ENCODE data around the gene RSAD1. TPM values are rescaled to one million over a fixed set of nuclear protein-coding genes. Genes with fewer than 3 reads are reported as not detected.
A peak's percentile ranks its signal among the peaks of the same experiment; 100 is the strongest.
"Not testable (repeated sequence)": the region's sequence is repeated elsewhere in the genome, so short reads cannot be mapped to it uniquely, and the experiment has no call there.

RSAD1 gene
- total RNA-seq, 2 experiments from 2014 or later = 24.5 to 28.4 TPM

DNA sequence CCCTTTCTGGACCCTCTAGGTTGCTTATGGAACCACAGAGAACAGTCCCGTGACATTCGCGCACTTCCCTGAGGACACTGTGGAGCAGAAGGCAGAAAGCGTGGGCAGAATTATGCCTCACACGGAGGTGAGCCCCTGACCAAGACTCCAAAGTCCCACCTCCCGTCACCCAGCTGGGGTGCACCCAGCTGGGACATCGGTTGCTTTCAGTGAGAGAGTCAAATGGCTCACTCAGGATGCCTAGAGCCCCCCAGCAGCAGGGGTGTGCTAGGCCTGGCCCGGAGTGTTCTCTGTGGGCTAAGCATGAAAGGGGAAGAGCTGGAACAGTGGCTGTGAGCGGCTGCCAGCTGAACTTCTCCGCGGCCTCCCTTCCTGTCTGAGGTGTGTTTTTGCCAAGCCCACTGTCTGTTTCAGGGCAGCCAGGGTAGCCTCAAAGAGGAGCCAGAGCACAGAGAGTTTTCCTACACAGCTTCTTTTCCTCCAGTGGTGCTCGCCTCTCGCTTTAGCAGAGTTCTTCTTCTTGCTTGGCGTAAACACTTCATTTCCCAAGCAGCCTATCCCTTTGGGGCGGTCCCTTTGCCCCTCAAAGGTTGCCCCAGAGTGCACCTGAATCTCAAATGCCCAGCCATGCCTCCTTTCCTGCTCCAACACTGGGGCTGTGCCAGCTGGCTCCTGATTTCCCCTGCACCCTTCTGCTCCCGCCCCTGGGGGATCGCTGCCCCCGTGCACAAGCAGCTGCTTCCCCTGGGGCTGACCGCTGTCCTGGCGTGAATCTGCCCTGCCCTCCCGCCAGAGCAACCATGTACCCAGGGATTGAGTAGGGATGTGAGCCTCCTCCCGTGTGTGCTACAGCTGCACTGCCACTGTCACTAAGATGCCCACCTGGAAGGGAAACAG is 7.4 kb upstream of the RSAD1 start:
- ChIA-PET POLR2A (interaction anchor here (1.4 kb wide), 1 partner anchor 50 kb away, joined by 3 read pairs; no protein-coding TSS in a partner anchor), CTCF (interaction anchor here (1.0 to 2.9 kb wide), 2 partner anchors 74 to 109 kb away, joined by 3 to 9 read pairs; partner anchors contain the start of gene LRRC59)
- no peak overlapping the region for H3K4me3 Mint-ChIP-seq
- H3K9me3 Mint-ChIP-seq = no peaks in the 10 kb centered on the region
- no peak for DNase-seq
- peaks cover 21% of the 10 kb centered on the region for H3K27me3 Mint-ChIP-seq
- no peak overlapping the region for H3K27ac Mint-ChIP-seq
- H3K36me3 Mint-ChIP-seq (ENCODE audit: low read depth) = no peaks in the 10 kb centered on the region
- peaks cover 19% of the 10 kb centered on the region for H3K4me1 Mint-ChIP-seq

DNA sequence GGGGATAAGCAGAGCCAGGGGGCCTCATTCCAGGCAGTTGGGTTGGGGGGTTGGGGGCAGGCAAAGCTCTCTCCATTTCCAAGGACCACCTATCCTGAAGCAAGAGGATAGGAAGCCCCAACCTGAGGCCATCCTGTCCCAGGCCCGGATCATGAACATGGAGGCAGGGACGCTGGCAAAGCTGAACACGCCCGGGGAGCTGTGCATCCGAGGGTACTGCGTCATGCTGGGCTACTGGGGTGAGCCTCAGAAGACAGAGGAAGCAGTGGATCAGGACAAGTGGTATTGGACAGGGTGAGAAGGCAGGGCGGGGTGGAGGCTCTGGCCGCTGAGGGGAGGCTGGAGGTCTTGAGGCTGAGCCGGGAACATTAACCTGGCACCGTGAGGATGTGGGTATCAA is 6.4 kb upstream of the RSAD1 start:
- H3K4me3 Mint-ChIP-seq = no peak overlapping the region
- peaks cover 9% of the 10 kb centered on the region for H3K4me1 Mint-ChIP-seq
- ChIA-PET POLR2A (no interaction called here), CTCF (interaction anchor here (2.9 kb wide), 1 partner anchor 110 kb away, joined by 9 read pairs; no protein-coding TSS in a partner anchor)
- no peak overlapping the region for H3K27ac Mint-ChIP-seq
- no peaks in the 10 kb centered on the region for H3K9me3 Mint-ChIP-seq
- no peak for DNase-seq
- peaks cover 24% of the 10 kb centered on the region for H3K27me3 Mint-ChIP-seq
- no peaks in the 10 kb centered on the region for H3K36me3 Mint-ChIP-seq (ENCODE audit: low read depth)

DNA sequence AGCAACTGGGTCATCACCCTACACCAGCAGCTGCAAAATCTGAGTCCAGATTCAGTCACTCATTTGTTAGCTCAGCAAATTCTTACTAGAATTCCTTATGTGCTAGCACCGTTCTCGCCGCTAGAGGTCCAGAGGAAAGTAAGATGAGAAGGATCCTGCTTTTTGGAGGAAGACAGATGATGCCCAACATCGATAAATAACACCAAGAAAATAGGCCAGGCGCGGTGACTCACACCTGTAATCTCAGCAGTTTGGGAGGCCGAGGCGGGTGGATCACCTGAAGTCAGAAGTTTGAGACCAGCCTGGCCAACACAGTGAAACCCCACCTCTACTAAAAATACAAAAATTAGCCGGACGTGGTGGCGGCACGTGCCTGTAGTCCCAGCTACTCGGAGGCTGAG is 5.9 kb upstream of the RSAD1 start:
- POLR2A ChIA-PET; DNase-seq; H3K36me3 Mint-ChIP-seq (ENCODE audit: low read depth); H3K27ac Mint-ChIP-seq; H3K9me3 Mint-ChIP-seq; H3K4me3 Mint-ChIP-seq; H3K4me1 Mint-ChIP-seq: not testable (repeated sequence)
- peaks cover 20% of the 10 kb centered on the region for H3K27me3 Mint-ChIP-seq
- CTCF ChIA-PET = interaction anchor here (2.9 kb wide), 1 partner anchor 111 kb away, joined by 9 read pairs; no protein-coding TSS in a partner anchor

DNA sequence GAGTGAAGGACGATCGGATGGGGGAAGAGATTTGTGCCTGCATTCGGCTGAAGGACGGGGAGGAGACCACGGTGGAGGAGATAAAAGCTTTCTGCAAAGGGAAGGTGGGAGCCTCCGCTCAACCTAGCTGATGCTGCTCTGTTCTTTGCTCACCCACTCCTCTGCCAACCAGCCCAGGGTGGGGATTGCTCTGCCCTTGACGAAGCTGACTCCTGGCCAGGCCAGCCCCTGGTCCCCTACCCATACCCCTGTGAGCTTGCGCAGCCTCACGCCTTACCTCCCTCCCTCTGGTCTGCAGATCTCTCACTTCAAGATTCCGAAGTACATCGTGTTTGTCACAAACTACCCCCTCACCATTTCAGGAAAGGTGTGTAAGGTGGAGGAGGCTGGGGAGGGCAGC is 4.8 kb upstream of the RSAD1 start:
- peaks cover 7% of the 10 kb centered on the region for H3K4me1 Mint-ChIP-seq
- no peak overlapping the region for H3K4me3 Mint-ChIP-seq
- no peaks in the 10 kb centered on the region for H3K36me3 Mint-ChIP-seq (ENCODE audit: low read depth)
- ChIA-PET POLR2A (no interaction called here), CTCF (interaction anchor here (0.6 to 2.9 kb wide), 3 partner anchors 77 to 149 kb away, joined by 3 to 9 read pairs (median 4); partner anchors contain the start of gene LRRC59)
- H3K27me3 Mint-ChIP-seq = peaks cover 11% of the 10 kb centered on the region
- DNase-seq = no peak
- no peak overlapping the region for H3K27ac Mint-ChIP-seq
- no peaks in the 10 kb centered on the region for H3K9me3 Mint-ChIP-seq

DNA sequence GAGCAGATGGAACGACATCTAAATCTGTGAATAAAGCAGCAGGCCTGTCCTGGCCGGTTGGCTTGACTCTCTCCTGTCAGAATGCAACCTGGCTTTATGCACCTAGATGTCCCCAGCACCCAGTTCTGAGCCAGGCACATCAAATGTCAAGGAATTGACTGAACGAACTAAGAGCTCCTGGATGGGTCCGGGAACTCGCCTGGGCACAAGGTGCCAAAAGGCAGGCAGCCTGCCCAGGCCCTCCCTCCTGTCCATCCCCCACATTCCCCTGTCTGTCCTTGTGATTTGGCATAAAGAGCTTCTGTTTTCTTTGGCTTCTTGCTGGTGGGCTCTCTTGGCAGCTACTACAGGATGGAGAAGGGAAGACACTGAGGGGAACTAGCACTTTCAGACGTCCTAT is 4.1 kb upstream of the RSAD1 start:
- ChIA-PET CTCF (interaction anchor here (1.8 kb wide), 1 partner anchor 77 kb away, joined by 9 read pairs; the partner anchor contains the start of gene LRRC59), POLR2A (interaction anchor here (1.5 kb wide), 1 partner anchor 102 kb away, joined by 3 read pairs; the partner anchor contains the start of genes EME1 and MRPL27)
- Mint-ChIP-seq H3K4me3 (no peak overlapping the region), H3K4me1 (peaks cover 11% of the 10 kb centered on the region), H3K9me3 (no peaks in the 10 kb centered on the region), H3K27me3 (peaks cover 9% of the 10 kb centered on the region), H3K36me3 (ENCODE audit: low read depth) (no peaks in the 10 kb centered on the region), H3K27ac (no peak overlapping the region)
- no peak for DNase-seq

DNA sequence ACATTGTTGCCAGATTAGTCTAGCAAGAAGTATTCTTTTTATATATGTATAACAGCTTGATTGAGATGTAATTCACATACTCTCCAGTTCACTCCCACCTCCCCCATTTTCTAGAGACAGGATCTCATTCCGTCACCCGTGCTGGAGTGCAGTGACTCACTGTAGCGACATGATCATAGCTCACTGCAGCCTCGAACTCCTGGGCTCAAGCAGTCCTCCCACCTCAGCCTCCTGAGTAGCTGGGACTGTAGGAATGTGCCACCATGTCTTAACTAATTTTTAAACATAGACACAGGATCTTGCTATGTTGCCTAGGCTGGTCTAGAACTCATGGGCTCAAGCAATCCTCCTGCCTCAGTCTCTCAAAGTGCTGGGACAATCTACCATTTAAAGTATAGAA is 3.3 kb upstream of the RSAD1 start:
- peaks cover 20% of the 10 kb centered on the region for H3K4me1 Mint-ChIP-seq
- H3K27ac Mint-ChIP-seq = no peak overlapping the region
- no peaks in the 10 kb centered on the region for H3K36me3 Mint-ChIP-seq (ENCODE audit: low read depth)
- DNase-seq = no peak
- no peak overlapping the region for H3K4me3 Mint-ChIP-seq
- ChIA-PET CTCF (interaction anchor here (1.8 kb wide), 1 partner anchor 78 kb away, joined by 9 read pairs; the partner anchor contains the start of gene LRRC59), POLR2A (interaction anchor here (1.5 kb wide), 1 partner anchor 102 kb away, joined by 3 read pairs; the partner anchor contains the start of genes EME1 and MRPL27)
- H3K9me3 Mint-ChIP-seq = no peaks in the 10 kb centered on the region
- peaks cover 5% of the 10 kb centered on the region for H3K27me3 Mint-ChIP-seq

DNA sequence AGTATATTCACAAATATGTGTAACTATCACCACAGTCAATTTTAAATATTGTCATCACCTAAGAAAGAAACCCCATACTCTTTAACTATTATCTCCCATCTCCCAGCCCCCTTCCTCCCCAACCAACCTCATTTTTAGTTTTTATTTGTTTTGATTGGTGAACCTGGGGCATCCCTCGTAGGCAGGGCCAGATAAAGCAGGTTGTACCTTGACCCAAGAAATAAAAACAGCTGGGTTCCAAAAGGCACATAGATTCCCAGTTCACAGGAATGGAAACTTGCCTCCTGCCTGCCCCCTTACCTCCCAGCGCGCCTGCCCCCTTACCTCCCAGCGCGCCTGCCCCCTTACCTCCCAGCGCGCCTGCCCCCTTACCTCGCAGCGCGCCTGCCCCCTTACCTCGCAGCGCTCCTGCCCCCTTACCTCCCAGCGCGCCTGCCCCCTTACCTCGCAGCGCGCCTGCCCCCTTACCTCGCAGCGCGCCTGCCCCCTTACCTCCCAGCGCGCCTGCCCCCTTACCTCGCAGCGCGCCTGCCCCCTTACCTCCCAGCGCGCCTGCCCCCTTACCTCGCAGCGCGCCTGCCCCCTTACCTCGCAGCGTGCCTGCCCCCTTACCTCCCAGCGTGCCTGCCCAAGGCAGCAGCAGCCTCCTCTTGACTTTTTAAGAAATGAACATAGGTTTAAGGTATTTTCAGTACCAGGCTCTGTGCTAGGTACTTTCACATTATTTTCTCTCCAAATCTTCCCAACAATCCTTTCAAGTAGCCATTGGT is 2.7 kb upstream of the RSAD1 start:
- not testable (repeated sequence) for H3K27me3 Mint-ChIP-seq; H3K9me3 Mint-ChIP-seq; H3K4me3 Mint-ChIP-seq; DNase-seq; H3K27ac Mint-ChIP-seq; H3K36me3 Mint-ChIP-seq (ENCODE audit: low read depth)
- ChIA-PET CTCF (interaction anchor here (0.6 to 1.8 kb wide), 4 partner anchors 79 to 419 kb away, joined by 3 to 9 read pairs (median 3); partner anchors contain the start of gene LRRC59), POLR2A (interaction anchor here (1.0 to 1.5 kb wide), 2 partner anchors 78 to 103 kb away, joined by 3 read pairs; partner anchors contain the start of genes EME1, LRRC59 and MRPL27)
- peaks cover 20% of the 10 kb centered on the region for H3K4me1 Mint-ChIP-seq

DNA sequence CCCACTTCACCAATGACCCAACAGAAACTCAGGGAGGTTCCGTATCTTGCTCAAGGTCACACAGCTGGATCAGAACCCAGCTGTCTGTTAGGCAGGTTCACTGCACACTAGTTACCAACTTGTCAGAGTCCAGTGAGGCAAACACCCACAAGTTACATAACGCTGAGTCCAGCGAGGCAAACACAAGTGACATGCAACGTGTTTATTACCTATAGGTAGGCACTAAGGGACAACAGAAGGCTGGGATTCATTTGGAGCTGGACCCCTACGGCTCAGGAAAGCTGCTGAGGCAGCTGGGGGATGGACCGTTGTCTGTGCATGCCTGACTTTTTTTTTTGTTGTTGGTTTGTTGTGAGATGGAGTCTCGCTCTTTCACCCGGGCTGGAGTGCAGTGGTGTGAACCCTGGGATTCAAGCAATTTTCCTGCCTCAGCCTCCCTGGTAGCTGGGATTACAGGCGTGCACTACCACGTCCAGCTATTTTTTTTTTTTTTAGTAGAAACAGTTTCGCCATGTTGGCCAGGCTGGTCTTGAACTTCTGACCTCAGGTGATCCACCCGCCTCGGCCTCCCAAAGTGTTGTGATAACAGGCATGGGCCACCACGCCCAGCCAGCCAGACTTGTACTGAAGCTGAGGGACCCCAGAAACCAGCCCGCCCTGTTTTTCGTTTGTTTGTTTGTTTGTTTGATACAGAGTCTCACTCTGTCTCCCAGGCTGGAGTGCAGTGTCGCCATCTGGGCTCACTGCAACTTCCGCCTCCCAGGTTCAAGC is 1.9 kb upstream of the RSAD1 start:
- Mint-ChIP-seq H3K4me3 (no peak overlapping the region), H3K27ac (no peak overlapping the region), H3K4me1 (peaks cover 20% of the 10 kb centered on the region), H3K9me3 (no peaks in the 10 kb centered on the region), H3K36me3 (ENCODE audit: low read depth) (no peaks in the 10 kb centered on the region), H3K27me3 (peaks cover 3% of the 10 kb centered on the region)
- CTCF ChIA-PET = interaction anchor here (0.6 to 1.2 kb wide), 3 partner anchors 79 to 418 kb away, joined by 3 read pairs; partner anchors contain the start of gene LRRC59
- no peak for DNase-seq
- POLR2A ChIA-PET = interaction anchor here (1.0 kb wide), 1 partner anchor 79 kb away, joined by 3 read pairs; the partner anchor contains the start of gene LRRC59

DNA sequence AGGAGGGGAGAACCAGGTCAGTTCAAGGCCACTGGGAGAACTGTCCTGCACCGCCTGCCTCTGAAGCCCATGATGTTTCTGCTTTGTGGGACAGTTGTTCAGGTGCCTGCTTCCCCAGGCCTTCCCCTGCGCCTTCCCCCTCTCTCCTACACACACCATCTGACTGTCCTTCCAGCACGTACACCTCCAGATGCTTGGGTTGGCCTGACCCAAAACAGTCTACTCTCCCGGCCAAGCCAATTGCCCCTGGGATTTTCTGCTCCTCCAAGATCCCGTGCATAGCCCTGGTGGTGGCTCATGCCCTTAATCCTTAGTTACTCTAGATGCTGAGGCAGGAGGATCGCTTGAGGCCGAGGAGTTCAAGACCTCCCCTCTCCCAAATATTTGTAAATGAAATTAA is 684 bp upstream of the RSAD1 start:
- POLR2A ChIA-PET = interaction anchor here (0.7 to 2.4 kb wide), 2 partner anchors 33 to 40 kb away, joined by 3 to 10 read pairs; no protein-coding TSS in a partner anchor
- no peak for DNase-seq

DNA sequence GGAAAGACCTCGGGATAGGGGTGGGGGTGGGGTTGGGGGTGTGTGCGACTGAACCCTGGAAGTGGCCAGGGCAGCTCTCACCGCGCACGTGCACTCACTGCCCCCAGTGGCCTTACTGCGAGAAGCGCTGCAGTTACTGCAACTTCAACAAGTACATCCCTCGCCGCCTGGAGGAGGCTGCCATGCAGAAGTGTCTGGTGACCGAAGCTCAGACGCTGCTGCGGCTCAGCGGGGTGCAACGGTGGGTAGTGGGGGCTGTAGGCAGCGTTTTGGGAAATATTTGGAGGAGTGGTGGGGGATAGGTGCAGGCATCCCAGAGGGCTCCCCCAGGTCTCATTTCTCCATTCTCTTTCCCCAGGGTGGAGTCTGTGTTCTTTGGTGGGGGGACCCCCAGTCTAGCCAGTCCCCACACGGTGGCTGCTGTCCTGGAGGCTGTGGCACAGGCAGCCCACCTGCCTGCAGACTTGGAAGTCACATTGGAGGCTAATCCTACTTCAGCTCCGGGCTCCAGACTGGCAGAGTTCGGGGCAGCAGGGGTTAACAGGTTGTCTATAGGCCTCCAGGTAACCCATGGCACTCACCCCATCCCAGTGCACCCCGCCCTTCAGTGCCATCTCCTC is 972 bp downstream of the RSAD1 start:
- peak; percentile 71 for DNase-seq
- peak overlapping the region; percentile 68 for H3K27ac Mint-ChIP-seq
- ChIA-PET CTCF (interaction anchor here (0.6 to 2.1 kb wide), 30 partner anchors 10 to 637 kb away, joined by 3 to 24 read pairs (median 4); partner anchors contain the start of genes CACNA1G and LRRC59), POLR2A (interaction anchor here (0.8 to 2.4 kb wide), 9 partner anchors 13 to 240 kb away, joined by 3 to 10 read pairs (median 5); partner anchors contain the start of genes ACSF2, LRRC59 and LUC7L3)
- H3K36me3 Mint-ChIP-seq (ENCODE audit: low read depth) = peaks cover 4% of the 10 kb centered on the region
- peaks cover 25% of the 10 kb centered on the region for H3K4me1 Mint-ChIP-seq
- H3K27me3 Mint-ChIP-seq = peaks cover 3% of the 10 kb centered on the region
- no peaks in the 10 kb centered on the region for H3K9me3 Mint-ChIP-seq
- peak overlapping the region; percentile 82 for H3K4me3 Mint-ChIP-seq

More for the DNA sequence above, 684 bp upstream of the RSAD1 start:
- Mint-ChIP-seq H3K4me1 (peaks cover 25% of the 10 kb centered on the region), H3K36me3 (ENCODE audit: low read depth) (peaks cover 4% of the 10 kb centered on the region), H3K9me3 (no peaks in the 10 kb centered on the region), H3K27me3 (peaks cover 3% of the 10 kb centered on the region), H3K4me3 (peak overlapping the region; percentile 82), H3K27ac (peak overlapping the region; percentile 47)
- CTCF ChIA-PET = interaction anchor here (0.7 to 2.1 kb wide), 8 partner anchors 24 to 116 kb away, joined by 3 to 24 read pairs (median 8); partner anchors contain the start of gene LRRC59

DNA sequence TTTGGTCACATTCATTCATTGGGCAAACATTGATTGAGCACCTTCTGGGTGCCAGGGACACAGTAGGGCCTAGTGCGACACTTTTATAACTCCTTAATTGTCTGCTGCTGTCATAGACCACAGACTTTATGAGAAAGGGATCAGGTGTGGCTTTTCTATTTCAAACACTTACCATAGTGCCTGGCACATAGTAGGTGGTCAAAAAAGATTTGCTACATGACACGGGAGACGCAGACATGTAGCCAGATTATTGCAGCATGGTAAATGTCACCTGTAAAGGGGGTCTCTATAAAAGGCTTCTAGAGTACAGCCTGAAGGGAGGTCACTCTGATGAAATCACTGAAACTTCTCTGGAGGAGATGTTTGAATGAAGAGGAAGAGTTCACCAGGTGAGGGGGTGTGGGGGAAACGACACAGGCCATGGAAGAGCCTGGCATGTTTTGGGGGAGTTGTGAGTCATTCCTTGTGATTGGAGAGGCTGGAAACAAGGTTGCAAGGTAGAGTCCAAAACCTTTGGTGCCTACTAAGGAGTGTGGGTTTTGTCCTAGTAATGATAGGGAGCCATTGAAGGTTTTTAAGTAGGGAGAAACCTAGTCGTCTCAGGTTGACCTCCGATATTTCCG is 1.6 kb downstream of the RSAD1 start:
- no peaks in the 10 kb centered on the region for H3K9me3 Mint-ChIP-seq
- peaks cover 3% of the 10 kb centered on the region for H3K27me3 Mint-ChIP-seq
- POLR2A ChIA-PET = interaction anchor here (1.0 to 2.4 kb wide), 5 partner anchors 29 to 108 kb away, joined by 3 to 10 read pairs (median 6); partner anchors contain the start of gene LRRC59
- no peak for DNase-seq
- CTCF ChIA-PET = interaction anchor here (1.0 to 2.1 kb wide), 12 partner anchors 9 to 119 kb away, joined by 3 to 24 read pairs (median 5); partner anchors contain the start of genes CACNA1G and LRRC59
- H3K27ac Mint-ChIP-seq = no peak overlapping the region
- peaks cover 4% of the 10 kb centered on the region for H3K36me3 Mint-ChIP-seq (ENCODE audit: low read depth)
- H3K4me1 Mint-ChIP-seq = peaks cover 25% of the 10 kb centered on the region
- H3K4me3 Mint-ChIP-seq = peak overlapping the region; percentile 82
